Vagina (tissue), 2 donors: Measurements from ENCODE around the gene ARL2BP. TPM values are rescaled to one million over a fixed set of nuclear protein-coding genes. Genes with fewer than 3 reads are reported as not detected.
"Not testable (repeated sequence)": the region's sequence is repeated elsewhere in the genome, so short reads cannot be mapped to it uniquely, and the experiment has no call there.

ENCODE experiments used
- DNase-seq, 2 donors: peaks; one replicate each; pipeline ENCODE4 v3.0.0-alpha.2; 2017; ENCODE audit errors: extremely low spot score in 2 of 2
- H3K27ac ChIP-seq: fragments of 200-600 bp; sonication (generic); one replicate; pipeline ENCODE4 v1.5.1; 2019
- H3K27me3 ChIP-seq: fragments of 200-600 bp; sonication (generic); one replicate; pipeline ENCODE4 v1.5.1; 2019
- H3K36me3 ChIP-seq, 2 donors: fragments of 200-600 bp; sonication (generic); one replicate each; pipeline ENCODE4 v1.5.1; 2017 to 2019
- H3K4me1 ChIP-seq: fragments of 200-600 bp; sonication (generic); one replicate; pipeline ENCODE4 v1.5.1; 2019
- H3K4me3 ChIP-seq, 2 donors: fragments of 200-600 bp; sonication (generic); 1 replicate in 1 of 2; 2 replicates in 1 of 2; pipeline ENCODE4 v1.5.1; 2016 to 2019
- H3K9me3 ChIP-seq: fragments of 200-600 bp; sonication (generic); one replicate; pipeline ENCODE4 v1.5.1; 2019
- CTCF ChIP-seq, 3 experiments: fragments of 450-650 bp in 2 of 3; fragments of 200-600 bp in 1 of 3; sonication (generic) in 1 of 3; IDR thresholded peaks; one replicate each; pipeline ENCODE4 v1.5.1; 2017 to 2019; ENCODE audit warnings: antibody characterized with exemption in 3 of 3, mild to moderate bottlenecking in 2 of 3, moderate library complexity in 2 of 3
- POLR2A ChIP-seq, 2 donors: fragments of 450-650 bp; IDR thresholded peaks; one replicate each; pipeline ENCODE4 v1.6.1; 2017; ENCODE audit warnings: antibody characterized with exemption in 2 of 2, mild to moderate bottlenecking in 2 of 2, moderate library complexity in 2 of 2
- POLR2AphosphoS5 ChIP-seq, 2 donors: sonication (generic); formaldehyde crosslinking; IDR thresholded peaks; one replicate each; pipeline ENCODE4 v1.9.0; 2017; ENCODE audit warnings: antibody characterized with exemption in 2 of 2, mild to moderate bottlenecking in 2 of 2, low read depth in 1 of 2; ENCODE audit not compliant: insufficient read depth in 1 of 2
- intact Hi-C: fragments of 100-400 bp; cut with DNase I; formaldehyde crosslinking; loops from one replicate; pipeline ENCODE4 v1.15.1; 2023
- total RNA-seq: library from RNA; depleted of rRNA; stranded (reverse); fragments of >200 nt; gene quantifications from one replicate; pipeline ENCODE4 v1.2.3, GENCODE V29; 2016

The ARL2BP gene
- total RNA-seq, 1 donor from 2014 or later: 44.7 TPM

DNA sequence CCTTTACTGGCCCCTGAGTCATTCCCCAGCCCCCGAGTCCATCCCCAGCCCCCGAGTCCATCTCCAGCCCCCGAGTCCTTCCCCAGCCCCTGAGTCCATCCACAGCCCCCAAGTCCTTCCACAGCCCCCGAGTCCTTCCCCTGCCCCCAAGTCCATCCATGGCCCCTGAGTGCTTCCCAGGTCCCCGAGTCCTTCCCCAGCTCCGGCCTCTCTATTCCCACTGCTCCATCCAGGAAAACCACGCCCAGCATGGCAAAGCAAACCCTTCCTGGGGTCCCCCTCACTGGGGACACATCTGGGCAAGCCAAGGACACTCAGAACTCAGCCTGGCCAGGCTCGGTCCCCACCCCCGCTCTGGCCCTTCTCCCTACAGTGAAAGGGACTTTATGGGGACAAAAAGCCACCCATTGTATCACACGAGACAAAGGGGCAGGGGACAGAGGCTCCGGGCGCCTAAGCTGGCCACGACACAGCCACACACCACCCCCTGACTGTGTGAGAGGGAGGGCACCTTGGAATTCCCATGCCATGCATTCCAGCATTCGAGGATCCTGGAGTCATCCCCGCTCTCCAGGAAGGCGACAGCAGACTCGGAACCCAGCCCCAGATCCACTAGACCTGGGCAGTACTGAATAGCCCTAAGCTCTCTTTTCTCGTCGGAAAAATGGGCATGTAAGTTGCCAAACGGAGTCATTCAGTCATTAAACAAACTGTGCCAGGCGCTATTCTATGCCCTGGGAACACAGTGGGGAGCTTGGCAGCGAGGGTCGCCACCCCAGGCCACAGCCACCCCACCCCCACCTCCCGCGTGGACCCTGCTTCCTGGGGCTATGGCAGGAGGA lies 25.4 kb downstream of the ARL2BP start:
- TF ChIP-seq POLR2AphosphoS5 (IDR thresholded peaks at IDR 0.05; ENCODE audit: insufficient read depth in 1 of 2, low read depth in 1 of 2): no peak
- no peak for TF ChIP-seq CTCF (IDR thresholded peaks at IDR 0.05)
- no peak for TF ChIP-seq POLR2A (IDR thresholded peaks at IDR 0.05)
- Histone ChIP-seq H3K4me3 (no peak overlapping the region), H3K9me3 (no peaks in the 10 kb centered on the region), H3K36me3 (no peaks in the 10 kb centered on the region), H3K27ac (no peak overlapping the region), H3K4me1 (peaks cover 17% of the 10 kb centered on the region), H3K27me3 (no peaks in the 10 kb centered on the region)
- DNase-seq: no peak
- intact Hi-C loops: no loop called here

GRCh38 chr16:57271063-57271345 lies 25.9 kb downstream of the ARL2BP start:
- DNase-seq: no peak
- peaks cover 22% of the 10 kb centered on the region for H3K4me1 ChIP-seq
- no peak for TF ChIP-seq POLR2A (IDR thresholded peaks at IDR 0.05)
- TF ChIP-seq CTCF (IDR thresholded peaks at IDR 0.05): no peak
- TF ChIP-seq POLR2AphosphoS5 (IDR thresholded peaks at IDR 0.05; ENCODE audit: insufficient read depth in 1 of 2, low read depth in 1 of 2): no peak

GRCh38 chr16:57271867-57272495 lies 26.9 kb downstream of the ARL2BP start:
- DNase-seq: no peak
- Histone ChIP-seq H3K27ac (no peak overlapping the region), H3K9me3 (no peaks in the 10 kb centered on the region), H3K4me3 (no peak overlapping the region), H3K27me3 (no peaks in the 10 kb centered on the region), H3K4me1 (peaks cover 26% of the 10 kb centered on the region), H3K36me3 (no peaks in the 10 kb centered on the region)
- intact Hi-C loops: no loop called here
- no peak for TF ChIP-seq POLR2A (IDR thresholded peaks at IDR 0.05)
- TF ChIP-seq POLR2AphosphoS5 (IDR thresholded peaks at IDR 0.05; ENCODE audit: insufficient read depth in 1 of 2, low read depth in 1 of 2): no peak
- TF ChIP-seq CTCF (IDR thresholded peaks at IDR 0.05): no peak

More at GRCh38 chr16:57271063-57271345, 25.9 kb downstream of the ARL2BP start:
- Histone ChIP-seq H3K36me3 (no peaks in the 10 kb centered on the region), H3K4me3 (no peak overlapping the region), H3K27me3 (no peaks in the 10 kb centered on the region), H3K27ac (no peak overlapping the region), H3K9me3 (no peaks in the 10 kb centered on the region)
- intact Hi-C loops: no loop called here

DNA sequence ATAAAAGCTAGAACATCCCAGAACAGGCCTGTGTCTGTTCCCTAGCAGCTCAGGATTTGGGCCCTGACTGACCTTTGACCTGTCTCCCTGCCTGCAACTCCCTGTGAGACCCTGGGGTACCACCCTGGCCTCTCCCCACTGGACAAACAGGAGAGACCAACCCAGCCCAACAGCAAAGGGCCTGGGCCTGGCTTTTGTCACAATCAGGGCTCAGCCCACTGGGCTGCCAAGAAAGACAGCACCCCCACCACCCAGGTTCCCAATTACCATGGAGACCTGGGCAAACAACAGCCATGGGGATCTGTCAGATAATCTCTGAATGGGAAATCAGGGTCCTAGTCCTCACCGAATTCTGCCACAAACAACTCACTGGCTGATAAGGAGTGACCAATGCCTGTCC lies 28.3 kb downstream of the ARL2BP start:
- H3K9me3 ChIP-seq: no peaks in the 10 kb centered on the region
- intact Hi-C loops: no loop called here
- H3K4me3 ChIP-seq: no peak overlapping the region
- DNase-seq: no peak
- no peak for TF ChIP-seq POLR2A (IDR thresholded peaks at IDR 0.05)
- TF ChIP-seq POLR2AphosphoS5 (IDR thresholded peaks at IDR 0.05; ENCODE audit: insufficient read depth in 1 of 2, low read depth in 1 of 2): no peak
- TF ChIP-seq CTCF (IDR thresholded peaks at IDR 0.05): no peak
- H3K4me1 ChIP-seq: peaks cover 17% of the 10 kb centered on the region
- no peaks in the 10 kb centered on the region for H3K27me3 ChIP-seq
- no peak overlapping the region for H3K27ac ChIP-seq
- H3K36me3 ChIP-seq: no peaks in the 10 kb centered on the region

DNA sequence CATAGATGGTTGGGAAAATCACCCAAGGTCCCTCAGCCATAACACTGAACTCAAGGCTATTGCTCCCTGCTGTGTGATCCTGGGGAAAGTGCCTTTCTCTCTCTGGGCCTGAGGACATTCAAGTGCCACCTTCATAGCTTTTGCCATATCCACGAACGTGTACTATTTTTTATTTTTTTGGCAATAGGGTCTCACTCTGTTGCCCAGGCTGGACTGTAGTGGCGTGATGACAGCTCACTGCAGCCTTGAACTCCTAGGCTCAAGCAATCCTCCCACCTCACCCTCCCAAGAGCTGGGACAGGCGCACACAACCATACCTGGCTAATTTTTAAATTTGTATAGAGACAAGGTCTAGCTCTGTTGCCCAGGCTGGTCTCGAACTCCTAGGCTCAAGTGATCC lies 28.8 kb downstream of the ARL2BP start:
- TF ChIP-seq POLR2AphosphoS5 (IDR thresholded peaks at IDR 0.05; ENCODE audit: insufficient read depth in 1 of 2, low read depth in 1 of 2) (no peak), POLR2A (IDR thresholded peaks at IDR 0.05) (no peak), CTCF (IDR thresholded peaks at IDR 0.05) (no peak)
- DNase-seq: no peak
- intact Hi-C loops: no loop called here
- H3K4me1 ChIP-seq: peaks cover 16% of the 10 kb centered on the region
- no peaks in the 10 kb centered on the region for H3K9me3 ChIP-seq
- H3K27ac ChIP-seq: no peak overlapping the region
- no peaks in the 10 kb centered on the region for H3K27me3 ChIP-seq
- no peak overlapping the region for H3K4me3 ChIP-seq
- H3K36me3 ChIP-seq: no peaks in the 10 kb centered on the region

- intact Hi-C loops, H3K27me3 ChIP-seq, H3K4me3 ChIP-seq, H3K9me3 ChIP-seq, H3K36me3 ChIP-seq, DNase-seq: not testable (repeated sequence)
- Histone ChIP-seq H3K27ac (peak overlapping the region; percentile 53), H3K4me1 (peaks cover 27% of the 10 kb centered on the region)
Observed at GRCh38 chr16:57275946-57276345, 30.9 kb downstream of the ARL2BP start.
